MCF 10A (cell line): Measurements from ENCODE around the gene SEPTIN1. TPM values are rescaled to one million over a fixed set of nuclear protein-coding genes. Genes with fewer than 3 reads are reported as not detected.
A peak's percentile ranks its signal among the peaks of the same experiment; 100 is the strongest.

Experiments
- Bru-seq: library from RNA; stranded (reverse); fragments of 400-500 nt; gene quantifications from one replicate; lab custom pipeline; 2021; lab: Mats Ljungman, UMichigan
- BruChase-seq, 2 experiments: library from RNA; stranded (reverse); fragments of 400-500 nt; gene quantifications; one replicate each; lab custom pipeline; 2021; lab: Mats Ljungman, UMichigan
- BruUV-seq: library from RNA; stranded (reverse); fragments of 400-500 nt; replicated peaks from 2 replicates; lab custom pipeline; 2021; lab: Mats Ljungman, UMichigan
- CTCF ChIA-PET: fragments of 300-600 bp; sonication (Branson Sonifier 250); formaldehyde crosslinking; extraction: SDS; loops from one replicate; lab custom pipeline; 2021; ENCODE audit warnings: antibody characterized with exemption, inconsistent platforms; lab: Yijun Ruan, JAX
- POLR2A ChIA-PET: fragments of 300-600, 350-650 bp; sonication (Branson Sonifier 250); formaldehyde crosslinking; extraction: SDS; loops from one replicate; lab custom pipeline; 2020; ENCODE audit warnings: antibody characterized with exemption, inconsistent platforms; lab: Yijun Ruan, JAX
- DNase-seq: peaks from one replicate; pipeline ENCODE4 v3.0.0-alpha.2; 2018; ENCODE audit not compliant: unreplicated experiment
- H3K27ac Mint-ChIP-seq: one replicate; pipeline ENCODE4 v1.8.0; 2022; ENCODE audit warnings: mild to moderate bottlenecking, low read depth, mixed read lengths; ENCODE audit not compliant: unreplicated experiment
- H3K27me3 Mint-ChIP-seq: one replicate; pipeline ENCODE4 v1.8.0; 2022; ENCODE audit warnings: mixed read lengths; ENCODE audit not compliant: insufficient read depth, unreplicated experiment
- H3K36me3 Mint-ChIP-seq: one replicate; pipeline ENCODE4 v1.8.0; 2022; ENCODE audit warnings: mild to moderate bottlenecking, moderate library complexity, mixed read lengths; ENCODE audit not compliant: insufficient read depth, unreplicated experiment
- H3K4me1 Mint-ChIP-seq: one replicate; pipeline ENCODE4 v1.8.0; 2022; ENCODE audit warnings: mixed read lengths; ENCODE audit not compliant: insufficient read depth, unreplicated experiment
- H3K4me3 Mint-ChIP-seq: one replicate; pipeline ENCODE4 v1.8.0; 2022; ENCODE audit warnings: mild to moderate bottlenecking, moderate library complexity, mixed read lengths; ENCODE audit not compliant: unreplicated experiment
- H3K9me3 Mint-ChIP-seq: one replicate; pipeline ENCODE4 v1.8.0; 2022; ENCODE audit warnings: mixed read lengths; ENCODE audit not compliant: unreplicated experiment
- CTCF ChIP-seq: fragments of 200-600 bp; IDR thresholded peaks from one replicate; pipeline ENCODE4 v1.8.0; 2022; ENCODE audit warnings: antibody characterized with exemption, mild to moderate bottlenecking; ENCODE audit not compliant: unreplicated experiment
- intact Hi-C: fragments of 100-400 bp; cut with micrococcal nuclease; formaldehyde crosslinking; loops from 2 replicates; pipeline ENCODE4 v1.14.1; 2022
- long read RNA-seq: library from polyadenylated mRNA; stranded (forward); transcript quantifications from one replicate; pipeline ENCODE4 v2.0.0, GENCODE V29; 2022
- total RNA-seq: library from RNA; stranded (reverse); gene quantifications from 2 replicates; pipeline ENCODE4 v1.2.3, GENCODE V29; 2022

Gene SEPTIN1
- total RNA-seq (1.3 and 1.7 TPM in 2 replicates), Bru-seq, nascent RNA (percentile 19 among the genes with signal in this experiment), BruChase-seq, experiment 1, labeled RNA remaining after a 6-hour chase (percentile 29 among the genes with signal in this experiment), BruChase-seq, experiment 2, labeled RNA remaining after a 2-hour chase (percentile 22 among the genes with signal in this experiment)
- long read RNA-seq, partial matches to known transcripts: 3 of 7 reads
- long read RNA-seq, other reads (novel, unspliced or antisense): 4 of 7 reads

- intact Hi-C loops: no loop called here
- no peaks in the 10 kb centered on the region for H3K9me3 Mint-ChIP-seq
- CTCF ChIA-PET: interaction anchor here (0.6 to 1.1 kb wide), 3 partner anchors 14 to 204 kb away, joined by 3 to 4 read pairs (median 3); no protein-coding TSS in a partner anchor
- no peak within 1 kb of the TSS for H3K27ac Mint-ChIP-seq
- no peak for DNase-seq
- no peaks in the 10 kb centered on the region for H3K27me3 Mint-ChIP-seq
- H3K4me1 Mint-ChIP-seq: peaks cover 9% of the 10 kb centered on the region
- BruUV-seq: no TSS peak
- POLR2A ChIA-PET: interaction anchor here (0.7 to 1.7 kb wide), 5 partner anchors 12 to 27 kb away, joined by 3 to 9 read pairs (median 4); partner anchors contain the start of genes CD2BP2 and ZNF771
- H3K36me3 Mint-ChIP-seq: peaks cover 20% of the 10 kb centered on the region
- no peak within 1 kb of the TSS for H3K4me3 Mint-ChIP-seq
- TF ChIP-seq CTCF: no peak
These were observed at the start of gene SEPTIN1 for GRCh38 chr16:30382111-30382881. TSS of gene SEPTIN1 (minus strand) at chr16:30382561. CDS start at chr16:30382542, 19 bp downstream.

- no peak for TF ChIP-seq CTCF
- no peaks in the 10 kb centered on the region for H3K27me3 Mint-ChIP-seq
- H3K4me1 Mint-ChIP-seq: peaks cover 17% of the 10 kb centered on the region
- H3K4me3 Mint-ChIP-seq: no peak overlapping the region
- CTCF ChIA-PET: interaction anchor here (0.6 to 3.1 kb wide), 33 partner anchors 10 to 231 kb away, joined by 3 to 31 read pairs (median 4); partner anchors contain the start of genes PRR14, ZNF688, ZNF689 and ZNF747
- intact Hi-C loops: loop anchor here (1.0 to 5.0 kb wide), 2 partner anchors 97 to 198 kb away; partner anchors contain the start of gene ZNF768
- H3K36me3 Mint-ChIP-seq: peaks cover 28% of the 10 kb centered on the region
- DNase-seq: no peak
- POLR2A ChIA-PET: interaction anchor here (0.6 to 2.1 kb wide), 30 partner anchors 10 to 230 kb away, joined by 3 to 52 read pairs (median 5); partner anchors contain the start of genes SEPHS2, ZNF688, ZNF689 and ZNF747
- TSS peak; percentile 57 for BruUV-seq
- no peak overlapping the region for H3K27ac Mint-ChIP-seq
- H3K9me3 Mint-ChIP-seq: no peaks in the 10 kb centered on the region
These were observed 48.1 kb upstream of the SEPTIN1 start for GRCh38 chr16:30430428-30430970.

GRCh38 chr16:30429678-30430427 is 47.5 kb upstream of the SEPTIN1 start, which contains the start of gene DCTPP1:
TSS of gene DCTPP1 (minus strand) at chr16:30430030. CDS start at chr16:30429980, 50 bp downstream.
- no peak within 1 kb of the TSS for H3K27ac Mint-ChIP-seq
- CTCF ChIA-PET: interaction anchor here (0.6 to 3.1 kb wide), 52 partner anchors 9 to 1485 kb away, joined by 3 to 31 read pairs (median 4); partner anchors contain the start of genes PRR14, ZNF688, ZNF689 and ZNF747
- no TSS peak for BruUV-seq
- intact Hi-C loops: loop anchor here (1.0 to 5.0 kb wide), 2 partner anchors 97 to 198 kb away; partner anchors contain the start of gene ZNF768
- peak; percentile 100 for DNase-seq
- H3K4me3 Mint-ChIP-seq: no peak within 1 kb of the TSS
- no peaks in the 10 kb centered on the region for H3K9me3 Mint-ChIP-seq
- H3K27me3 Mint-ChIP-seq: no peaks in the 10 kb centered on the region
- peak; percentile 71 for TF ChIP-seq CTCF
- POLR2A ChIA-PET: interaction anchor here (0.6 to 2.1 kb wide), 39 partner anchors 9 to 231 kb away, joined by 3 to 52 read pairs (median 5); partner anchors contain the start of genes CD2BP2, FBRS, PRR14 and SEPHS2
- peaks cover 35% of the 10 kb centered on the region for H3K36me3 Mint-ChIP-seq
- peaks cover 15% of the 10 kb centered on the region for H3K4me1 Mint-ChIP-seq
